ENCODE results near the gene PHKA2.

The PHKA2 gene

DNA sequence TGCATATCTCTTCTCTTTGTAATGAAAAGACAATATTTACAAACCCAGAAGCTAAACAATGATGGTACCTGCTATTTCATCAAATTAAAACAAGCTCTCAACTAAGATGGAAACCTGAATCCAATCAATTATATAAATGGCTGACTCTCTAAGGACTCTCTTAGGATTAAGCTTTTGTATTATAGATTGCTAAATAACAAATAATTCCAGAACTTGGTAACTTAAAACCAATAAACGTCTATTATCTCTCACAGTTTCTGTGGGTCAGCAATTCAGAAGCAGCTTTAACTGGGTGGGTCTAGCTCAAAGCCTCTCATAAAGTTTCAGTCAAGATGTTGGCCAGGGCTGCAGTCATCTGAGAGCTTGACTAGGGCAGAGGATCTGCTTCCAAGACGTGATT is 12.4 kb downstream of the PHKA2 start:
- DNase-seq (ENCODE audit: low read depth): no peak

DNA sequence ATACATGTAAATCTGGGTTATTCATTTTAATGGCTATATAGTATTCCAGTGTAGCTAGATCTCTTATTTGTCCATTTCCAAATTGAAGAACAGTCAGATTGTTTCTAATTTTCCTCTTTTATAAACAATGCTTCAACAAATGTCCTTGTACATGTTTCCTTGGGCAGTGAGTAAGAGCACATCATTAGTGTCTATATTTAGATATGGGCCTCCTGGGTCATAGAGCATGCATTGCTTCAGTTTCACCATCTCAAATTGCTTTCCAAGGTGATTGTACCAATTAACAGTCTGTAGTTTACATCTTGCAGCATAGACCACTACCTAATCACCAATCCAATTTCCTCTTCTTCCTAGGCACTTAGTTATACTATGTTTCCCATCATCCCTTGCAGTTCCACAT is 13.4 kb downstream of the PHKA2 start:
- no peak for DNase-seq (ENCODE audit: low read depth)

DNA sequence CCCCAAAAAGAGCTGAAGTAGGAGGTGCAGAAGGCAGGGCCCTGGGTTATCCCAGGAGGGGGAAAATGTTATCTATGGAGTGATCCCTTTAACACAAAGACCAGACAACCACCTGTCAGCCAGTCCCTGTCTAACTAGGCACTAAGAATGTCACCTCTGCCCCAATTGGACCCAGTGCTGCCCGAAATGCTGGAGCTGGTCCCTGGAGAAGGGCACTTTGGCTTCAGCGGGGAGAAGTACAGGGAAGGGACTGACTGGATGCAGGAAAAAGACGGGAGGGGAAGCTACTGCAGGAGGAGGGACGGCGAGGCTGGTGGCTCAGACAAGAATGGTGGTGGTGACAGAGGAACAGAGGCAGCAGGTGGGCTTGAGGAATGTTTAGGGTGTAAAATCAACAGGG is 17.3 kb downstream of the PHKA2 start:
- no peak for DNase-seq (ENCODE audit: low read depth)

DNA sequence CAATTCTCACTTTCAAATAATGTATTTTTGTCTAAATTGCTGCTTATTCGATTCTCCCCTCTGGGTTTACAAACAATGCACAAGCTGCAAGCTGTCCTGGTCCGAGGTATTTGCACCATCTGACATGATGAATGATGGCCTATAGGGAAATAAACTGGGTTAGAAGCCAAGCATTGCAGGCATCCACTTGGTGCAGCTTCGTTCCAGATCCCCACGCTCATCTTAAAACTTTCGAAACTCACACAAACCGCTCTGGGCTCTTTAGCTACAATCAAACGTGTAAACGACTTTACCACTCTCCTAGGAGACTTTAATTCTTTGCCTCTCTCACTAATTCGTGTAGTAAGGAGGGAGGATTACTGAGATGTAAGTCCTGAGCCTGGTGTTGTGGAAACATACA is 19.0 kb downstream of the PHKA2 start:
- DNase-seq (ENCODE audit: low read depth): no peak

DNA sequence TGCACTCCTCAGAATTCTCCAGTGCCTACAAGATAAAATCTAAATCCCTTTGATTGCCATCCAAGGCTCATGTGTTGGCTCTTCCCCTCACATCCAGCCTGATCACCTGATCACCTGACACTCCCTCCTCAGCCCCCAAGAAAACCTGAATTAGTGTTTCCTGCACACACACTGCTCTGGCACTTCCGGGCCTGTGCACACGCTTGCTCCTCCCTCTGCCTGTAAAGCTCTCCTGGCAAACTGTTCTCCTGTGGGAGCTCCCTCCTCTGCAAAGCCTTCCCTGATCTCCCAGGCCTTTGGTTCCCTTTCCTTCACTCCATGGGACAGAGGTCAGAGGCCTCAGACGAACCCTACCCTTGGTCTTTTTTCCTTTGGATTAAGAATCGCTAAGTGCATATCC is 19.9 kb downstream of the PHKA2 start:
- no peak for DNase-seq (ENCODE audit: low read depth)

DNA sequence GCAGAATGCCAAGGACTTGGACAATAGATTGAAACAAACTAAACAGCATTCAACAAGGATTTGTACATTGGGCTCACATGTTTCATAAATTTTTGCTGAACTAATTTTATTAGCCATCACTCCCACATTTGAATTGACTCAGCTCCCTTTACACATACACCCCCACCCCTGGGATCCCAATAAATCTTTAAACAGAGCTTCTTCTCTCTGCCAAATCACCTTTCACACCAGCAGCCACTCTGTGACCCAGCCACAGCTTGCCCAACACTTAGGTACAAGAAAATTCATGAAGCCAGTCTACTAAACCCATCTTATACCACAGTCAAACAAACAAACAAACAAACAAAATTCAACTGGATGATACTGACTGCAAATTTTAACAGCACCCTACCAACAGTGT is 21.6 kb downstream of the PHKA2 start:
- no peak for DNase-seq (ENCODE audit: low read depth)

DNA sequence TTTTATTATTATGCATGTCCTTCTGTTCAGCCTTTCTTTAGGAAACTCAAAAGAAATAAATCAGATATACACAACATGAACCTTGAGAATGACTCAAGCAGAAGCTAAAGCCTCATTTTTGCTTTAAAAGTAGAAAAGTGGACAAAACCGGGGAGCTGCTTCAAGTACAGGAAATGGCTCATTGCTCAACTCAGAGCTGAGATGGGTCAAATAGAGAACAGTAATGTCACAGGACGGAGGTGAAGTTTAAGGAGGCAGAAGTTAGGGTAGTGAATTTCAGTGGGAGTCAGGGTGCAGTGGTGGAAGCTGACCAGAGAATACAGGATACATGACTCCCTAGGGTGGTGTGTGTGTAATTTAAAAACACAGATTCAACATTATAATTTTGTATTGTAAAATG is 22.2 kb downstream of the PHKA2 start:
- DNase-seq (ENCODE audit: low read depth): peak; percentile 6

DNA sequence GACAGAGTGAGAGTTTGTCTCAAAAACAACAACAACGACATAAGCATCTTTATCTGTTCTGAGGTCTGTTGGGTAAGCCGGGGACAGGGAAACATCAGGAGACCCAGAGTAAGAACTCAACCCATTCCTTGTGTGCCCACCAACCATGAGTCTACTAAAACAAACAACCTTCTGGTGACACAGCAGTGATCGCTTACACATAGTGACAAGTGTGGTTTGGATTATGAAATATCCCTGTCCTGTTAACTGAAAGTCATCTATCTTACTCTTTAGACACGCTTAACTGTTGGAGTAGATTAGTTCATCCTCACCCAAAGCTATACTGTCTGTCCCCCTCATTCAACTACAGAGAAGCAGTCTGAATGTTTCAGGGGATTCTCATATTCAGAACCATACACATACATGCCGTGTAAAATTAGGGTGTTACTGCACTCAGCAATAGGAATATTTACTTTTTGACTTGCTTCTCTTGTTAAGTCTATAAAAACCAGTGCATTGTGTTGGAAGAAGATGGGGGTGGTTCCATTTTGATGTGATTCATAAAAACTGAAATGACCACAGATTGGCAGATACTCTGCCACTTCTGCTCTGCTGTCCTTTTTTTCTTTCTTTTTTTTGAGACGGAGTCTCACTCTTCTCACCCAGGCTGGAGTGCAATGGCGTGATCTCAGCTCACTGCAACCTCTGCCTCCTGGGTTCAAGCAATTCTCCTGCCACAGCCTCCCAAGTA is 27.4 kb downstream of the PHKA2 start:
- no peak for DNase-seq (ENCODE audit: low read depth)

DNA sequence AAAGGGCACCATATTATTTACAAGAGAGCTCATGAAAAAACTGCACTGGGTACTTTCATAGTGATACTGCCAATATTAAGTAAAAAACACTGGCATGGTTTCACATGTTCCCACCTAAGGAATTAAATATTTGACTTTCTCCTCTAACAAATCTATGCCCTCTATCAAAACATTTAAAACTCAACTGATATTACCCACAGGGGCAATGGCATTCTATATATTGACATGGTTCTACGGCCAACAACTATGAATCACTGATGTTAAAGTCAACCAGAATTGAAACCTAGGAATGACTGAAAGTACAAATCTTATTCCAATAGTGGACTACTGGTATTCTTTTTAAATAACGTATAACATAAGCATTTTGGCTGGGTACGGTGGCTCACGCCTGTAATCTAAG is 28.2 kb downstream of the PHKA2 start:
- no peak for DNase-seq (ENCODE audit: low read depth)

DNA sequence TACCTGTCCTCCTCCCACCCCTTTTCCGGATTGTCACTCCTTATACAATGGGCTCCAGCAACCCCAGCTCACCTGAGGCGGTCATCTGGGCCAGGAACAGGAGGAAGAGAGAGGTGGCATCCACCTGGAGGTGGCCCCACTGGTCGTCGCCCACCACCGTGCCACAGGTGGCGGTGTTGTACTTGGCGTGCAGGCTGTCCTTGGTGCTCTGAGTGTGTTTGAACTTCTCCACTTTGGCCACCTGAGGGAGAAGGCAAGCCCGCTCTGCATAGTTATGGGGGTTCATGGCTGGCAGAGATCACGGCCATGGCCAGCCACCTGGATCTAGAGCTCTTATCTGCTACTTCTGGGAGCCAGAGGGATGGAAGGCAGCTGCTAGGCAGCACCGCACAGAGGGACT is 32.9 kb downstream of the PHKA2 start:
- DNase-seq (ENCODE audit: low read depth): no peak

DNA sequence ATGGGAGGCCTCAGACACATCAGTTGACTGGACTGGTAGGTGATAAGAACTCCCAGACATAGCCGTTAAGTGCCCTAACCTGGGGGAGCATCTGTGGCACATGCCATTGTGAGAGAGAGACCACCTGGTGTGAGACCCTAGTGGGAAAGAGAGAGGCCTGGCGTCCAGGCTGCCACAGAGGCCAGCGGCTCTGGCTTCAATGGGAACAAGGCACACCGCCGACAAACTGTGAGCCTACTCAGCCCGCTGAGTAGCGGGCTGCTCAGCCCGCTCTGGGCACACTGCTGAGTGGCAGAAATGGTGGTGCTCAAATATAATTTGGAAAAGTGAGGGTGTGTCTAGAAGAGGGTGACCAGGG is 34.0 kb downstream of the PHKA2 start:
- no peak for DNase-seq (ENCODE audit: low read depth)

DNA sequence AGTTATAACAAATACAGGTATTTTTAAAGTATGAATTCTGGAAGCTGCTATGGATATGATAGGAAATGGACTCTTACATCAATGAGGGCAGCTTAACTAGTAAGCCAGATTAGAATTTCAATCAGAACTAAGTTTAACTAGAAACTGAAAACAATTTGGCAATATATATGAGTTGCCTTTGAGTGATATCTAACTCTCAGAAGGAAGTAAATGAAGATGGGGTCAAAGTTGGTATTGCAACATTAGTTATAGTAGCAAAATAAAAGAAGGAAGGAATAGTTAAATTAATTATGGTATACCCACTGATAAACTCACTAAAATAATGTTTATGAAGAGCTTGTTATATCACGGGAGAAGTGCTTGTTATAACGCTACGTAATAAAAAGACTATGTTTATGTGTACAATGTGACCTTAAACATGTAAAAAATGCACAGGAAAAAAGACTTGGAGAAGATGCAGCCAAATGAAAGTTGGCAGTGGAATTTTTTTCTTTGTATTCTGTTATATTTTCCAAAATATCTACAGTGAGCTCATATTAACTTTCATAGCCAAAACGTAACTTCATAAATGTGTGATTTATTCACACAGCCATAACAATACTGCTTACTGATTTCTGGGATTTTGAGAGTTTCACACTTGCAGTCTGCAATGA is 34.5 kb downstream of the PHKA2 start:
- no peak for DNase-seq (ENCODE audit: low read depth)

DNA sequence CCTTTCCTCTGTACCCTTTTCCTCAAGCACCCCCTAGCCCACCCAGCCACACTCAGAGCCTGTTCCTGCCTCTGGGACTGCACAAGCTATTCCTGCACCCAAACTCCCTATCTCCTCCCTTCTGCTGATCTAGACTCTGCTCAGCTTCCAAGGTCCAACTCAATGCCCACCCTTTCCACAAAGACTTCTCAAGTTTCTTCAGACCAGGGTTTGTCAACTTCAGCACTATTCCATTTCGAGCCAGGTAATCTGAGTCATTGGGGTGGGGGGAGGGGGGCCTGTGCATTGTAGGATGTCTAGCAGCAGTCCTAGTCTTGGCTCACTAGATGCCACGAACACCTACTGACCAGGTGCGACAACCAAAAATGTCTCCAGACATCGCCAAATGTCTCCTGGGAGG is 37.3 kb downstream of the PHKA2 start:
- DNase-seq (ENCODE audit: low read depth): no peak

DNA sequence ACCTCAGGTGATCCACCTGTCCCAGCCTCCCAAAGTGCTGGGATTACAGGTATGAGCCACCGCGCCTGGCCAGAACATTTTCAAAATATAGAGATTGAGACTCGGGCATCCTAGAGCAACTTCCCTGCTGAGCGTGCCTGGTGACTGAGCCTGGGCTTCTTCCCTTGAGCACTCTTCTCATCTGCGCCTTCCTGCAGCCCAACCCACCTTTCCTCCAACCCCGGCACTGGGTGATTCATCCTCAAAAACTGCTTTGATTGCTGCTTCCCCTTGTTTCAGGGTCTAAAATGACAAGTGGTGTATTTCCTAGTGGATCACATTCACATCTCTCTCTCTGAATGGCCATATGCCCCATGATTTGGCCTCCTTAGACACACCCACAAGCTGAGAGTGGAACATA is 37.8 kb downstream of the PHKA2 start:
- DNase-seq (ENCODE audit: low read depth): no peak

DNA sequence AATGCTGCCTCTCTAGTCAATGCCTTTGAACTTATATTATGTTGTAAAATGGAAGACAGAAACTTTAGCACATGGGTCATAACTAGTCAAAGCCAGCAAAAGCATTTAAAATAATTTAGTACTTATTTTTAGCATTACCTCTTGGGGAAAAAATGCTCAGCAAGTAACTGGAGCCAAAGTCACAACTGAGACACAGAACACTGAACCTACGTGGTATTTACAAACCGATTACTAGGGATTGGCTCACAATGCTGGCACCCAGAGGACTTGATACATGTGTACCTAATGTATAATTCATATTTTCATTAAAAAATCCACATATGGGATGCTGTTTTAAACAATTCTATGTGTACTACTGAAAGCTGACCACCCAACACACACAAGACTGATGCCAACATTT is 38.4 kb downstream of the PHKA2 start:
- DNase-seq (ENCODE audit: low read depth): no peak

DNA sequence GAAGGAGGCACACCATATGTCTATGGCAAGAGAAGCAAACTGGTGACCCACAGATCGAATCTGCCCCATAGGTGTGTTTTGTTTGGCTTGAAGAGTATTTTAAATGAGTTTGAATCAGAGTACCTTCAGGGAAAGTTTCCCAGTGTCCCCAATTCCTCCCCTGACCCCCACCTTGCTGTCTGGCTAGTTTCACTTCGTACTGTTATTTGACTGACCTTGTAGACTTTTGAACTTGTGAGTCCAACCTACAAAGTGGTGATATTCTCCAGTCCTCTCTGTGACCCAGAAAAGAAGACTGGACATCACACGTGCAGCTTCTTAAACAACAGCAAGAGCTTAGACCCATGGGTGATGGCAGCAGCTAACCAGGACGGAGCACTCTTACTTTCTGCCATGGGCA is 39.4 kb downstream of the PHKA2 start:
- no peak for DNase-seq (ENCODE audit: low read depth)

DNA sequence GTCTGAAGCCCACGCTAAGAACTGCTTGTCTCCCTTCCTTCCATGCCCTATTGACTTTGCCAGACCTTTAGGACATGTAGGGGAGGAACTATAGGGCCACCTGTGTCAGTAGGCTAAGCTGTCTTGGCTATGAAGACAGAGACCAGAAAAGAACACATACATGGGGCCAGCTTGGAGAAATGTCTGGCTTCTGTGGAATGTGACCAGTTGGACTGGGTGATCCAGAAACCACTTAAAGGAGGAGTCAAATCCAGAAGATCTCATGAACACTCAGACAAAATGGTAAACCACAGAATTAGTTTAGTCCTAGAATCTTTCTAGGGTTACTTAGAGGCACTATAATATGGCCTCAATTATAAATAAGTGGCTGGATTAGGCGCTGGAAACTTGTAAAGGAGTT is 42.0 kb downstream of the PHKA2 start:
- DNase-seq (ENCODE audit: low read depth): no peak

DNA sequence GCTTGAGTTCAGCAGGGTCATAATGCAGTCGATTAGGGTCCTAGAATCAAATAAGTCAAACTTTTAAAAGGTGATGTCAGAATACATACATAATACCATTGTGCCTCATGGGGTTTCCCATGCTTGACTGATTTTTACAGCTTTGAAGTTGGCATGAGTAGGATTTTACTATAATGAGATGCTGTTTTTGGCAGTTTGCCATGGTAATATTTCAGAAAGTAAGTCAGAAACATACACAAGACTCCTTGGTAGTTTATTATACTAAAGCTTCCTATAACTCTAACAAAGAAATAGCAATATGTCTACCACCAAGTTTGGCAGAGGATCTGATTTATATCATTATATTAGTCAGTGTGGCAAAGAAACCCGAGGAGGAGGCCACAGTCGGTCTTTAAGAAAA is 45.2 kb downstream of the PHKA2 start:
- no peak for DNase-seq (ENCODE audit: low read depth)

DNA sequence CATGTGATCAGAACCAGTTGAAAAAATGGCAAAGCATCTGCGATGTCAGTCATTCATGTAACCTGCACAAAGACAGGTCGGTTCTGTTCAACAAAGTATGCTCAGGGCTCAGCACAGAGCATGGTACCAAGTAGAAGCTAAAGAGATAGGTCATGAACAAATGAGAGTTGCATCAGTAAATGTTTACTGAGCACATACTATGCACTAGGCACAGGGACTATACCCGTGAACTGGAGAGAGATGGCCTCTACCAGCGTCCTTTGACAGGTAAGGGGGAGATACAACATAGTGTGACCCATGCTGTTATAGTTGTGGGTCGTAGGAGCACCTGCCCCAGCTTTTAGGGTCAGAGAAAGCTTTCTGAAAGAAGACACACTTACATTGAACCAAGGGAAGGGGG is 46.7 kb downstream of the PHKA2 start:
- DNase-seq (ENCODE audit: low read depth): no peak

DNA sequence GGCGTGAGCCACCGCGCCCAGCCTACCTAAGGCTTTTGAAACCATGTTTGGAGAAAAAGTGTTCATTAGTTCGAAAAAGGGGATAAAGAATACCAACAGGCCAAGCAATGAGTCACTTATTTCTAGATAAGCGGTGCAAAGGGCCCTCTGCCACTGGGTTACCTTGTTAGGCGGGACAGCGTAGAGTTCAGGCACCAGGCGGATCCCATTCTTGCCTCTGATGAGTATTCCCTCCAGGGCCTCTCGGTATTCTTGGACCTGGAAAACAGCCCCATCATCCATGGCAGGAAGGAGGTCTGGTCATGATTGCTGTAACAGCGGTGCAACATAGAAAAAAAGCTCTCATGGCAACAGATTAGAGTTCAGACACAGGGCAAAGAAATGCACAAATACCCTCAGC is 48.0 kb downstream of the PHKA2 start:
- DNase-seq (ENCODE audit: low read depth): no peak

DNA sequence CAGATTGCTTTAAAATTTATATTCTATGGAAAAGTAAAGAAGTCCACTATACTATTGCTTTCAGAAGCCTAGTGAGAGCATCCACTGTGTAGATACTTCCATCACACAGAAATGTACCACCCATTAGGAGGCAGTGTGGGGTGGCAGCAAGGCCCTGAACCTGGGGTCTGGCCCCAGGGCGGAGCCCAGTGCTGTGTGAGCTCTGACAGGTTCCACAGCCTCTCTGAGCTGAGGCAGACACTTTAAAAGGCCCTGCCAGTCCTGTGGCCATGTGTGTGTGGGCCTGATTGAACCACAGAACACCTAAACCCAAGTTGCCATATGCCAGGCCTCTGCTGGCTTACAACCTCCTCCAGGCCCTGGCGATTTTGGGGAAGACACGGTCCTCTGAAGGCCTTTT is 49.2 kb downstream of the PHKA2 start:
- no peak for DNase-seq (ENCODE audit: low read depth)

DNA sequence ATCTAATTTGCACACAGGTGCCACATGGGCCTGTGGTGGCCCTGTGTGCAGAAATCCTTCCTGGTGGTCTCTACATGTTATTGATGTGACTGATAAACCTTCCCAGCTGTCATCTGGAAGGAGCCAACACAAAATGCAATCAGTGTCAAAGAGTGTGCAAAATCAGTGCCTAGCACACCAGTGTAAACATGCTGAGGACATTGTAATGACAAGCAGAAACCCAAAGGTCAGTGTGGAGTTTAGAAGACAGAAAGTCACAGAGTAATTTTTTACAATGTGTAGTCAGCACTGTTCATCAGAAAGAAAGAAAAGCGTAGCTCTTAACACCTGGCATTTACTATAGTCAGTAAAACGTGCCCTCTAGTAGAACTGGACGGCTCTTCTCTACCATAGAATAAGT is 50.3 kb downstream of the PHKA2 start:
- DNase-seq (ENCODE audit: low read depth): no peak

DNA sequence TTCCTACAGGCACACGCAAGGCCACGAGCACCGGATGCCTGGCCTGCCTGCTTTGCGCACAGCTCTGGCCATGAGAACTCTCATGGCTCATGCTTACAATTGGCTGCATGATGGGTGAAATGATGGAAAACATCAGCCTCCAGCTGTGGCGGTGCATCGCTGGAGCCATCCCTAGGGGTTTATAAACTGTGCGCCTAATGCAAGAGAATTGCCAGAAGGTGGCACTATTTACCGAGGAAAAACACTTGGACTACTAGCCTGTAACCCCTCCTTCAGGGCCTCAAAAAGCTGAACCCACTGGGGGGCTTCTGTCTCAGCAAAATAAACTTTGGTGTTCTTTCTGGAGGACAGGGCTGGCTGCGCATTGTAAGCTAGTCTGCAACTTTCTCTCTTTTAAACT is 51.9 kb downstream of the PHKA2 start:
- DNase-seq (ENCODE audit: low read depth): no peak

DNA sequence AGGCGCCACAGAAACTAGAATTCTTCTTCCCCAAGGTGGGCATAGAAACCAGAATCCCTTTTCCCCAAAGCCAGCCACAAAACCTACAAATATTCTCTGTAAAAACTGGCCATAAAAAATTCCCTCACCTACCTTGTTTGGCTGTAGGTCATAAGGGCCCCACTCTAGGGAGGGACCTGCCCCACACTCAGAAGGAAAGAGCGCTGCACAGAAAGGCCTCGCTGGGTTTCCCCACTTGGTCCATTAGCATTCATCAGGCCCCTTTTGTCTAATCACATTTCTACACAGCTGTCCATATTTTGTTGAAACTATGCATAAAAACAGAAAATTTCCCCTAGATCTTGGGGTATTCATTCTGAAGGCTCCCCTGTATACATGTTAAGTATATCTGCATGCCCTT is 54.1 kb downstream of the PHKA2 start:
- no peak for DNase-seq (ENCODE audit: low read depth)
